LNCaP clone FGC (cell line): ENCODE data around the gene RTN3.

ENCODE experiments used
- DNase-seq: peaks from one replicate; pipeline ENCODE4 v3.0.0-alpha.2; 2011; ENCODE audit warnings: low read depth
- H3K4me3 ChIP-seq: 2 replicates; pipeline ENCODE4 v1.5.1; 2011; ENCODE audit warnings: mild to moderate bottlenecking, low read depth, low read length, control low read depth
- TF ChIP-seq, protein P1 (sequence below): IDR thresholded peaks from 2 replicates; pipeline ENCODE4 v1.5.1; 2012; ENCODE audit warnings: mild to moderate bottlenecking; ENCODE audit not compliant: control insufficient read depth, insufficient read depth; ENCODE audit errors: extremely low read depth

RTN3 gene

GRCh38 chr11:63775191-63775590 is 93.9 kb downstream of the RTN3 start:
- TF ChIP-seq, protein P1, sequence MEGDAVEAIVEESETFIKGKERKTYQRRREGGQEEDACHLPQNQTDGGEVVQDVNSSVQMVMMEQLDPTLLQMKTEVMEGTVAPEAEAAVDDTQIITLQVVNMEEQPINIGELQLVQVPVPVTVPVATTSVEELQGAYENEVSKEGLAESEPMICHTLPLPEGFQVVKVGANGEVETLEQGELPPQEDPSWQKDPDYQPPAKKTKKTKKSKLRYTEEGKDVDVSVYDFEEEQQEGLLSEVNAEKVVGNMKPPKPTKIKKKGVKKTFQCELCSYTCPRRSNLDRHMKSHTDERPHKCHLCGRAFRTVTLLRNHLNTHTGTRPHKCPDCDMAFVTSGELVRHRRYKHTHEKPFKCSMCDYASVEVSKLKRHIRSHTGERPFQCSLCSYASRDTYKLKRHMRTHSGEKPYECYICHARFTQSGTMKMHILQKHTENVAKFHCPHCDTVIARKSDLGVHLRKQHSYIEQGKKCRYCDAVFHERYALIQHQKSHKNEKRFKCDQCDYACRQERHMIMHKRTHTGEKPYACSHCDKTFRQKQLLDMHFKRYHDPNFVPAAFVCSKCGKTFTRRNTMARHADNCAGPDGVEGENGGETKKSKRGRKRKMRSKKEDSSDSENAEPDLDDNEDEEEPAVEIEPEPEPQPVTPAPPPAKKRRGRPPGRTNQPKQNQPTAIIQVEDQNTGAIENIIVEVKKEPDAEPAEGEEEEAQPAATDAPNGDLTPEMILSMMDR = no peak
- DNase-seq = peak; percentile 78
- no peak overlapping the region for H3K4me3 ChIP-seq

DNA sequence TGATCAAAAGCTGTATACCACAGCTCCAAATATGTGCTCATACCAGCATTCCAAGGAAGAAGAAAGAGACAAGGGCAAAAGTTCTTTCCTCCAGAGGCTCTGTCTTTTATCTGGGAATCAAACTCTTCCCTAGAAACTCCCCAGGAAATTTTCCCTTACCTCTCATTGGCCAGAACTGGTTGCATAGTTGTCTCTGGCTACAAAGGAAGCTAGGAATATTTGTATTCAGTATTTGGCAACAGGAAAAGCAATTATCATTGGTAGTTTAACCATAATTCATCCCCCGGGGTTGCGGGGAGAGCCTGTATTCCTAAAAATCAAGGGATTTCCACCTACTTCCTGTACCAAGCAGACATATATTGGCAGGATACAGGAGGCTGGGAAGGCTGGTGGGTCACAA is 97.7 kb downstream of the RTN3 start:
- no peak for DNase-seq
- TF ChIP-seq, protein P1 = no peak
- no peak overlapping the region for H3K4me3 ChIP-seq

GRCh38 chr11:63782749-63783148 is 101.4 kb downstream of the RTN3 start:
- TF ChIP-seq, protein P1 = no peak
- no peak for DNase-seq
- no peak overlapping the region for H3K4me3 ChIP-seq

DNA sequence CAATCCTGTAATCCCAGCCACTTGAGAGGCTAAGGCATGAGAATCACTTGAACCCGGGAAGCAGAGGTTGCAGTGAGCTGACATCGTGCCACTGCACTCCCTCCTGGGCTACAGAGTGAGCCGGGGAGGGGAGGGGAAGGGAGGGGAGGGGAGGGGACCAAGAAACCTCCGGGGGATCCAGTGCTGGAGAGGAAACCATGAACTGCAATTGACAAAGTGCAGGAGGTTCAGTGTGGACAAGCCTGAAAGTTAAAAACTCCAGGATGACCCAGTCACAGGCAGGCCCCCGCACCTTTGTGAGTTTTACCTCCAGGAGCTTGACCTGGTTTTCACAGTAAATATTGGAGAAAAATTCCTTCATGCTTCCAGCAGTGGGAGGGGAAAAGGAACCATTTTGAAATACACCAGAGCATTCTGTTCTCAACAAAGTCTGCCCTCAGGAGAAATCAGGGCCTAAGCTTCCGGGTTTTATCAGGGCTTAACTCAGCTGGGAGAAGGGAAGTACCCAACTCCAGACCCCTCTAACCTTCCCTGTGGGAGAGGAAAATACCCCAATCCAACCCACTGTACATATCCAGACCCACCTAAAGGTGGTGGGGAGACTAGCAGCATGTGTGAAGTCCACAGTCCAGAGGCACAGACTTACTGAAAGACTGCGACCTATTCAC is 102.8 kb downstream of the RTN3 start:
- H3K4me3 ChIP-seq = no peak overlapping the region
- DNase-seq = no peak
- TF ChIP-seq, protein P1 = no peak

- DNase-seq = no peak
- no peak overlapping the region for H3K4me3 ChIP-seq
- TF ChIP-seq, protein P1 = no peak
Observed at GRCh38 chr11:63785823-63786222, 104.5 kb downstream of the RTN3 start.

DNA sequence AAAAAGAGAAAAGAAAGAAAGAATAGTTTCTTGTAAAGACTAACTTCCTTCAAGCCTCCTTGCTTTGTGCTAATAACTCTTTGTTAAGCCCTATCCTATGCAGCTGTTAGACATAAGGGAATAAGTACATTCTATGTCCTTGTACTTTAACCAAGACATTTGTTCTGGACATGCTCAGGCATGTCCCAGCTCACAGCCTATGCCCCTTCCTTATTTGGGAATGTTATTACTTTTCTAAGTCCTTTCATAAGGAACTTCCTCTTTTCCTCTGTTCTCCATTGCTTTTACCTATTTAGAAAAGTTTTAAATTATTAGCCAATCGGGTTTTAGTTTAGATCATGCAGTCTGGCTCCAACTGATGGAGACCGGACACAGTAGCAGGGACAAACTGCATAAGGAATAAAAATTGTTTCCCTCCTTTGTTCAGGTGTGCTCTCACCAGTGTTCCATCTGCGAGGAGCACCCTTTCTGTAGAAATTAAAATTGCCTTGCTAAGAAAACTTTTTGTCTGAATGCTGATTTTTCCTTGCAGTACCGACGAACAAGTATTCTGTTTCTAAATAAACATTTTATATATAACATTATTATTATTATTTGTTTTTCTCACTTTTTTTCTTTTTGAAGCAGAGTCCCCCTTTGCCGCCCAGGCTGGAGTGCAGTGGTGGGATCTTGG is 110.3 kb downstream of the RTN3 start:
- no peak for DNase-seq
- TF ChIP-seq, protein P1 = no peak
- no peak overlapping the region for H3K4me3 ChIP-seq
